Calu3 (cell line): Measurements from ENCODE around the gene SRSF2. TPM values are rescaled to one million over a fixed set of nuclear protein-coding genes. Genes with fewer than 3 reads are reported as not detected.

Experiments
- BruUV-seq: library from RNA; stranded (reverse); fragments of 400-500 nt; replicated peaks from 2 replicates; lab custom pipeline; 2021; lab: Mats Ljungman, UMichigan
- CTCF ChIA-PET: fragments of 300-600 bp; sonication (Branson Sonifier 250); formaldehyde crosslinking; loops from one replicate; lab custom pipeline; 2022; ENCODE audit warnings: antibody characterized with exemption; lab: Charles Lee
- DNase-seq: peaks from one replicate; pipeline ENCODE4 v3.0.0; 2022
- H3K27ac Mint-ChIP-seq: one replicate; pipeline ENCODE4 v1.8.0; 2022; ENCODE audit warnings: mixed read lengths; ENCODE audit not compliant: unreplicated experiment
- H3K27me3 Mint-ChIP-seq: one replicate; pipeline ENCODE4 v1.8.0; 2022; ENCODE audit warnings: mixed read lengths; ENCODE audit not compliant: unreplicated experiment
- H3K36me3 Mint-ChIP-seq: one replicate; pipeline ENCODE4 v1.8.0; 2022; ENCODE audit warnings: mild to moderate bottlenecking, moderate library complexity, mixed read lengths; ENCODE audit not compliant: insufficient read depth, unreplicated experiment
- H3K4me1 Mint-ChIP-seq: one replicate; pipeline ENCODE4 v1.8.0; 2022; ENCODE audit warnings: mild to moderate bottlenecking, low read depth, mixed read lengths; ENCODE audit not compliant: unreplicated experiment
- H3K4me3 Mint-ChIP-seq: one replicate; pipeline ENCODE4 v1.8.0; 2022; ENCODE audit warnings: mild to moderate bottlenecking, low read depth, moderate library complexity, mixed read lengths; ENCODE audit not compliant: unreplicated experiment
- H3K9me3 Mint-ChIP-seq: one replicate; pipeline ENCODE4 v1.8.0; 2022; ENCODE audit warnings: low read depth, mixed read lengths; ENCODE audit not compliant: unreplicated experiment
- CTCF ChIP-seq: fragments of 200-600 bp; IDR thresholded peaks from one replicate; pipeline ENCODE4 v1.8.0; 2022; ENCODE audit warnings: antibody characterized with exemption; ENCODE audit not compliant: unreplicated experiment
- intact Hi-C: fragments of 100-400 bp; cut with micrococcal nuclease; formaldehyde crosslinking; loops from one replicate; pipeline ENCODE4 v1.10.0; 2022; ENCODE audit not compliant: unreplicated experiment
- microRNA-seq: library from miRNA; unstranded; fragments of <30 nt; microRNA quantifications from one replicate; pipeline ENCODE4 v1.2.0, GENCODE V29; 2022
- total RNA-seq: library from RNA; stranded (reverse); gene quantifications from 2 replicates; pipeline ENCODE4 v1.2.3, GENCODE V29; 2022

The SRSF2 gene
- total RNA-seq, 1 experiment from 2014 or later = 238 TPM

GRCh38 chr17:76685366-76685765 is 51.8 kb downstream of the SRSF2 start:
- Mint-ChIP-seq H3K27ac (no peak overlapping the region), H3K4me1 (peaks cover 6% of the 10 kb centered on the region), H3K27me3 (peaks cover 18% of the 10 kb centered on the region), H3K9me3 (no peaks in the 10 kb centered on the region), H3K36me3 (no peaks in the 10 kb centered on the region), H3K4me3 (no peak overlapping the region)
- no TSS peak for BruUV-seq
- CTCF ChIA-PET = interaction anchor here (1.0 kb wide), 1 partner anchor 14 kb away, joined by 3 read pairs; no protein-coding TSS in a partner anchor
- TF ChIP-seq CTCF = no peak
- no peak for DNase-seq
- intact Hi-C loops = no loop called here

GRCh38 chr17:76684756-76685155 is 52.4 kb downstream of the SRSF2 start:
- intact Hi-C loops = no loop called here
- Mint-ChIP-seq H3K27me3 (peaks cover 18% of the 10 kb centered on the region), H3K36me3 (no peaks in the 10 kb centered on the region), H3K9me3 (no peaks in the 10 kb centered on the region), H3K4me3 (no peak overlapping the region), H3K4me1 (peaks cover 6% of the 10 kb centered on the region), H3K27ac (no peak overlapping the region)
- no peak for DNase-seq
- CTCF ChIA-PET = no interaction called here
- TF ChIP-seq CTCF = no peak
- BruUV-seq = no TSS peak

Small RNA genes within 50 kb of the gene (microRNA-seq; reads per million reads assigned to microRNA genes)
- gene MIR636 = 4.6 reads per million, percentile 11 among the genes with 10 or more reads in this experiment

Other genes starting within 250 kb of the SRSF2 start
- 47.7 and 47.9 TPM in 2 replicates for gene RHBDF2, start 235.9 kb downstream of the SRSF2 start, total RNA-seq
- not detected in 2 replicates for gene CYGB, start 199.6 kb downstream of the SRSF2 start, total RNA-seq
- gene PRCD, start 197.3 kb downstream of the SRSF2 start, total RNA-seq = not detected in 2 replicates
- 10.5 and 11.6 TPM in 2 replicates for gene ST6GALNAC2, start 151.5 kb downstream of the SRSF2 start, total RNA-seq
- gene ST6GALNAC1, start 93.6 kb downstream of the SRSF2 start, total RNA-seq = 52.2 and 52.4 TPM in 2 replicates
- gene MXRA7, start 26.4 kb downstream of the SRSF2 start, total RNA-seq = 6.5 and 9.9 TPM in 2 replicates
- 60.8 and 62.1 TPM in 2 replicates for gene JMJD6, start 10.7 kb downstream of the SRSF2 start, total RNA-seq
- 56.1 and 58.1 TPM in 2 replicates for gene METTL23, start 10.5 kb downstream of the SRSF2 start, total RNA-seq
- 21.4 and 23.9 TPM in 2 replicates for gene MFSD11, start 788 bp upstream of the SRSF2 start, total RNA-seq
- 1.0 and 1.8 TPM in 2 replicates for gene MGAT5B, start 131.1 kb upstream of the SRSF2 start, total RNA-seq